ENCODE data around the gene TPGS2. TPM values are rescaled to one million over a fixed set of nuclear protein-coding genes. Genes with fewer than 3 reads are reported as not detected.

The TPGS2 gene
- total RNA-seq, 4 donors from 2014 or later = 53.7 to 130 (median 95.6) TPM

- no peak for TF ChIP-seq EP300 (IDR thresholded peaks at IDR 0.05; ENCODE audit: low read depth)
- TF ChIP-seq POLR2A (IDR thresholded peaks at IDR 0.05) = no peak
- TF ChIP-seq POLR2AphosphoS5 (IDR thresholded peaks at IDR 0.05) = no peak
- no peak for TF ChIP-seq CTCF (IDR thresholded peaks at IDR 0.05)
- H3K36me3 ChIP-seq = no peaks in the 10 kb centered on the region
- H3K4me1 ChIP-seq = no peaks in the 10 kb centered on the region
- H3K9me3 ChIP-seq = no peaks in the 10 kb centered on the region
- no peak overlapping the region for H3K27ac ChIP-seq
- no peak overlapping the region for H3K4me3 ChIP-seq
- intact Hi-C loops (cut with DNase I; ENCODE audit: low total_unique reads) = no loop called here
- no peak for DNase-seq
- in situ Hi-C loops (cut with MboI; ENCODE audit: low pct_ligation_motif_present in 1 of 4, low pct_unique_long_range_greater_than_20kb in 1 of 4, low sequenced_read_pairs in 3 of 4) = no loop called here
- WGBS, 2 donors (ENCODE audit: low coverage in 1 of 2) = 92% methylated on average over 5 of the region's 5 CpGs; no CpG with 5 or more reads in 1 of the 2 donors
- H3K27me3 ChIP-seq = no peaks in the 10 kb centered on the region
Observed at GRCh38 chr18:36776650-36777049, 52.2 kb downstream of the TPGS2 start.

GRCh38 chr18:36775396-36775795, 53.4 kb downstream of the TPGS2 start:
- intact Hi-C loops (cut with DNase I; ENCODE audit: low total_unique reads) = no loop called here
- H3K4me3 ChIP-seq = no peak overlapping the region
- H3K36me3 ChIP-seq = no peaks in the 10 kb centered on the region
- TF ChIP-seq POLR2A (IDR thresholded peaks at IDR 0.05) = no peak
- no peak for TF ChIP-seq CTCF (IDR thresholded peaks at IDR 0.05)
- no peak for TF ChIP-seq EP300 (IDR thresholded peaks at IDR 0.05; ENCODE audit: low read depth)
- no peak for TF ChIP-seq POLR2AphosphoS5 (IDR thresholded peaks at IDR 0.05)
- H3K27me3 ChIP-seq = no peaks in the 10 kb centered on the region
- no peak overlapping the region for H3K27ac ChIP-seq
- no peaks in the 10 kb centered on the region for H3K4me1 ChIP-seq
- 87% methylated on average over 4 of the region's 4 CpGs; no CpG with 5 or more reads in 1 of the 2 donors for WGBS, 2 donors (ENCODE audit: low coverage in 1 of 2)
- in situ Hi-C loops (cut with MboI; ENCODE audit: low pct_ligation_motif_present in 1 of 4, low pct_unique_long_range_greater_than_20kb in 1 of 4, low sequenced_read_pairs in 3 of 4) = no loop called here
- DNase-seq = no peak
- no peaks in the 10 kb centered on the region for H3K9me3 ChIP-seq

- WGBS, 2 donors (ENCODE audit: low coverage in 1 of 2) = 15% methylated on average over 4 of the region's 4 CpGs; no CpG with 5 or more reads in 1 of the 2 donors
- H3K9me3 ChIP-seq = no peaks in the 10 kb centered on the region
- no peak for TF ChIP-seq CTCF (IDR thresholded peaks at IDR 0.05)
- no peak for TF ChIP-seq POLR2AphosphoS5 (IDR thresholded peaks at IDR 0.05)
- no peak for TF ChIP-seq EP300 (IDR thresholded peaks at IDR 0.05; ENCODE audit: low read depth)
- no peak for TF ChIP-seq POLR2A (IDR thresholded peaks at IDR 0.05)
- no peaks in the 10 kb centered on the region for H3K36me3 ChIP-seq
- no peaks in the 10 kb centered on the region for H3K27me3 ChIP-seq
- H3K4me1 ChIP-seq = no peaks in the 10 kb centered on the region
- in situ Hi-C loops (cut with MboI; ENCODE audit: low pct_ligation_motif_present in 1 of 4, low pct_unique_long_range_greater_than_20kb in 1 of 4, low sequenced_read_pairs in 3 of 4) (loop anchor here in 1 of 4 donors (25.0 kb wide), 1 partner anchor 485 kb away; the partner anchor contains the start of gene FHOD3), intact Hi-C loops (cut with DNase I; ENCODE audit: low total_unique reads) (no loop called here)
- no peak for DNase-seq
- H3K27ac ChIP-seq = no peak overlapping the region
- H3K4me3 ChIP-seq = no peak overlapping the region
Observed at GRCh38 chr18:36772241-36772723, 56.5 kb downstream of the TPGS2 start.

- H3K9me3 ChIP-seq = no peaks in the 10 kb centered on the region
- no peaks in the 10 kb centered on the region for H3K4me1 ChIP-seq
- TF ChIP-seq POLR2A (IDR thresholded peaks at IDR 0.05) = no peak
- no peak for TF ChIP-seq EP300 (IDR thresholded peaks at IDR 0.05; ENCODE audit: low read depth)
- no peak for TF ChIP-seq CTCF (IDR thresholded peaks at IDR 0.05)
- no peak for TF ChIP-seq POLR2AphosphoS5 (IDR thresholded peaks at IDR 0.05)
- H3K27ac ChIP-seq = no peak overlapping the region
- WGBS, 2 donors (ENCODE audit: low coverage in 1 of 2) = 60 to 78% methylated on average over 1 to 4 of the region's 4 CpGs
- DNase-seq = no peak
- in situ Hi-C loops (cut with MboI; ENCODE audit: low pct_ligation_motif_present in 1 of 4, low pct_unique_long_range_greater_than_20kb in 1 of 4, low sequenced_read_pairs in 3 of 4) (loop anchor here in 1 of 4 donors (25.0 kb wide), 1 partner anchor 484 kb away; the partner anchor contains the start of gene FHOD3), intact Hi-C loops (cut with DNase I; ENCODE audit: low total_unique reads) (no loop called here)
- no peaks in the 10 kb centered on the region for H3K27me3 ChIP-seq
- no peak overlapping the region for H3K4me3 ChIP-seq
- no peaks in the 10 kb centered on the region for H3K36me3 ChIP-seq
Observed at GRCh38 chr18:36771245-36771644, 57.6 kb downstream of the TPGS2 start.
